Psoas muscle (tissue), 8 donors: ENCODE data around the gene PIP5K1B. TPM values are rescaled to one million over a fixed set of nuclear protein-coding genes. Genes with fewer than 3 reads are reported as not detected.
"Not testable (repeated sequence)": the region's sequence is repeated elsewhere in the genome, so short reads cannot be mapped to it uniquely, and the experiment has no call there.

Experiments used
- ATAC-seq, 4 donors: fragments of 200-7000 bp; cut with Tn5 transposase; one replicate each; pipeline ENCODE4 v1.9.1; 2020; ENCODE audit warnings: moderate library complexity in 3 of 4, mild to moderate bottlenecking in 2 of 4
- DNase-seq, 2 donors: peaks; one replicate each; pipeline ENCODE4 v3.0.0-alpha.2; 2020
- H3K27ac ChIP-seq: fragments of 200-600 bp; one replicate; pipeline ENCODE4 v1.8.0; 2022
- H3K27me3 ChIP-seq, 3 donors: fragments of 200-600 bp in 1 of 3; one replicate each; pipeline versions ENCODE4 v1.6.1 to v1.8.0; 2013 to 2022; ENCODE audit warnings: low read length in 2 of 3, mild to moderate bottlenecking in 2 of 3, moderate library complexity in 1 of 3; ENCODE audit not compliant: insufficient read depth in 3 of 3
- H3K36me3 ChIP-seq, 2 donors: fragments of 200-600 bp in 1 of 2; one replicate each; pipeline versions ENCODE4 v1.6.1 to v1.8.0; 2013 to 2022; ENCODE audit warnings: low read depth in 1 of 2, mild to moderate bottlenecking in 1 of 2, moderate library complexity in 1 of 2; ENCODE audit not compliant: insufficient read depth in 1 of 2
- H3K4me1 ChIP-seq: fragments of 200-600 bp; one replicate; pipeline ENCODE4 v1.8.0; 2022
- H3K4me3 ChIP-seq: fragments of 200-600 bp; one replicate; pipeline ENCODE4 v1.8.0; 2022; ENCODE audit warnings: mild to moderate bottlenecking
- H3K9me3 ChIP-seq: fragments of 200-600 bp; one replicate; pipeline ENCODE4 v1.8.0; 2022
- CTCF ChIP-seq: fragments of 200-600 bp; IDR thresholded peaks from one replicate; pipeline ENCODE4 v1.8.0; 2022; ENCODE audit warnings: antibody characterized with exemption
- WGBS, 3 donors: extraction: QIAGEN DNeasy Blood & Tissue Kit; methylation state at CpG; one replicate each; pipeline versions ENCODE4 v1.1.6 to v1.1.7; 2013; 5-methylcytosine and 5-hydroxymethylcytosine counted together
- intact Hi-C, 2 donors: fragments of 100-400 bp; cut with DNase I; formaldehyde crosslinking; loops; one replicate each; pipeline versions ENCODE4 v1.11.0 to v1.14.2; 2022
- polyA plus RNA-seq, 3 donors: library from polyadenylated mRNA; stranded (reverse); fragments of 200-250 nt; gene quantifications; one replicate each; pipeline ENCODE4 v1.2.3, GENCODE V29; 2013
- total RNA-seq, 4 donors: library from RNA; stranded (reverse); fragmentation: NEBNext Ultra II Directional in 2 of 4; extraction: Animal tissue kit (Norgen Biotek cat#: 25700) in 2 of 4; gene quantifications; one replicate each; pipeline versions ENCODE4 v1.2.1 to v1.2.4, GENCODE V29; 2021 to 2023
- donor health status: healthy with polysubstance abuse.
- donor health status: DM: no; HTN: no; CAD: no; lungs with moderate emphysema.
- donor health status: Bipolar disorder and iron deficiency.
- donor health status: healthy.
- donor health status: DM: yes; HTN: yes; CAD: no.
- donor health status: DM: no; HTN: no; CAD: no.
- donor health status: DM: no; HTN: no; CAD: no.
- donor health status: DM: yes; HTN: yes; CAD: no.

Gene PIP5K1B
- total and polyA plus RNA-seq, 7 donors, result 0.48 to 2.5 (median 1.7) TPM

GRCh38 chr9:68981789-68982188 is 276.7 kb downstream of the PIP5K1B start:
- 15 to 30% (median 18%) methylated on average over 6 of the region's 6 CpGs for WGBS, 3 donors
- TF ChIP-seq CTCF, result no peak
- Histone ChIP-seq H3K27ac (no peak overlapping the region), H3K36me3 (no peaks in the 10 kb centered on the region), H3K4me1 (peaks cover 25% of the 10 kb centered on the region), H3K9me3 (no peaks in the 10 kb centered on the region), H3K27me3 (no peaks in the 10 kb centered on the region), H3K4me3 (no peak overlapping the region)
- intact Hi-C loops, result no loop called here
- no peak for ATAC-seq
- no peak for DNase-seq

- H3K4me3 ChIP-seq, result no peak overlapping the region
- intact Hi-C loops, result no loop called here
- H3K9me3 ChIP-seq, result no peaks in the 10 kb centered on the region
- H3K36me3 ChIP-seq, result no peaks in the 10 kb centered on the region
- DNase-seq, result no peak
- ATAC-seq, result no peak
- H3K27ac ChIP-seq, result no peak overlapping the region
- peaks cover 25% of the 10 kb centered on the region for H3K4me1 ChIP-seq
- no peak for TF ChIP-seq CTCF
- H3K27me3 ChIP-seq, result no peaks in the 10 kb centered on the region
Observed at GRCh38 chr9:68983008-68983411, 278.0 kb downstream of the PIP5K1B start.

- Histone ChIP-seq H3K27me3 (no peaks in the 10 kb centered on the region), H3K27ac (no peak overlapping the region), H3K9me3 (no peaks in the 10 kb centered on the region), H3K4me1 (peaks cover 25% of the 10 kb centered on the region), H3K36me3 (no peaks in the 10 kb centered on the region), H3K4me3 (no peak overlapping the region)
- intact Hi-C loops, result no loop called here
- 28 to 39% (median 32%) methylated on average over 3 of the region's 3 CpGs for WGBS, 3 donors
- TF ChIP-seq CTCF, result no peak
- DNase-seq (no peak), ATAC-seq (no peak)
Observed at GRCh38 chr9:68983522-68984424, 278.7 kb downstream of the PIP5K1B start.

GRCh38 chr9:68986949-68987348 is 281.9 kb downstream of the PIP5K1B start:
- DNase-seq, H3K9me3 ChIP-seq, H3K36me3 ChIP-seq, intact Hi-C loops, H3K27me3 ChIP-seq, H3K4me3 ChIP-seq, H3K27ac ChIP-seq, ATAC-seq: not testable (repeated sequence)
- peaks cover 15% of the 10 kb centered on the region for H3K4me1 ChIP-seq
- WGBS, 3 donors, result 92 to 96% (median 95%) methylated on average over 7 of the region's 7 CpGs

- H3K27ac ChIP-seq, result no peak overlapping the region
- DNase-seq (no peak), ATAC-seq (no peak)
- WGBS, 3 donors, result 60 to 91% (median 68%) methylated on average over 9 of the region's 9 CpGs
- intact Hi-C loops, result no loop called here
- TF ChIP-seq CTCF, result no peak
- H3K9me3 ChIP-seq, result no peaks in the 10 kb centered on the region
- no peak overlapping the region for H3K4me3 ChIP-seq
- H3K36me3 ChIP-seq, result no peaks in the 10 kb centered on the region
- no peaks in the 10 kb centered on the region for H3K27me3 ChIP-seq
- no peaks in the 10 kb centered on the region for H3K4me1 ChIP-seq
Observed at GRCh38 chr9:68991457-68991856, 286.4 kb downstream of the PIP5K1B start.
